Endothelial cell of umbilical vein (primary cell): ENCODE data around the gene C11orf68.

Source experiments
- CTCF ChIP-seq, 2 donors: IDR thresholded peaks; 1 replicate in 1 of 2; 2 replicates in 1 of 2; pipeline ENCODE4 v1.5.1; 2011; ENCODE audit warnings: low read length in 2 of 2, mild to moderate bottlenecking in 2 of 2, moderate library complexity in 2 of 2, control low read depth in 1 of 2, inconsistent platforms in 1 of 2, low read depth in 1 of 2; ENCODE audit not compliant: insufficient read depth in 1 of 2; ENCODE audit errors: extremely low read depth in 1 of 2
- EZH2 ChIP-seq: IDR thresholded peaks from 2 replicates; pipeline ENCODE4 v1.6.1; 2012; ENCODE audit warnings: borderline replicate concordance, low read depth, mild to moderate bottlenecking, moderate library complexity, low read length, inconsistent platforms; ENCODE audit not compliant: severe bottlenecking
- FOS ChIP-seq: IDR thresholded peaks from 2 replicates; pipeline ENCODE4 v1.6.1; 2011; ENCODE audit warnings: mild to moderate bottlenecking, low read length, moderate library complexity, borderline replicate concordance; ENCODE audit not compliant: insufficient read depth
- GATA2 ChIP-seq: IDR thresholded peaks from 2 replicates; pipeline ENCODE4 v1.7.0; 2011; ENCODE audit warnings: low read depth, mild to moderate bottlenecking, moderate library complexity, mixed read lengths, low read length; ENCODE audit not compliant: insufficient read length, insufficient read depth
- JUN ChIP-seq: IDR thresholded peaks from 2 replicates; pipeline ENCODE4 v1.6.1; 2011; ENCODE audit warnings: borderline replicate concordance, low read depth; ENCODE audit not compliant: insufficient read length, insufficient read depth
- MAX ChIP-seq: IDR thresholded peaks from 2 replicates; pipeline ENCODE4 v1.6.1; 2011; ENCODE audit not compliant: insufficient read depth, insufficient read length
- MYC ChIP-seq: IDR thresholded peaks from one replicate; pipeline ENCODE4 v1.6.1; 2011; ENCODE audit warnings: mild to moderate bottlenecking, low read depth, low read length
- POLR2A ChIP-seq: IDR thresholded peaks from 2 replicates; pipeline ENCODE4 v1.6.1; 2012; ENCODE audit warnings: low read depth, mild to moderate bottlenecking, control low read depth, low read length
- POLR2AphosphoS5 ChIP-seq: IDR thresholded peaks from 2 replicates; pipeline ENCODE4 v1.6.1; 2012; ENCODE audit warnings: low read depth, mild to moderate bottlenecking, control low read depth, low read length, moderate library complexity; ENCODE audit not compliant: insufficient read depth

- TF ChIP-seq CTCF (IDR thresholded peaks at IDR 0.05; ENCODE audit: extremely low read depth in 1 of 2, insufficient read depth in 1 of 2, low read depth in 1 of 2, low read length in 2 of 2) (no peak), EZH2 (no peak), POLR2AphosphoS5 (no peak), MAX (no peak), POLR2A (no peak), JUN (no peak), MYC (no peak), FOS (no peak), GATA2 (no peak)
These were observed 46.0 kb upstream of the C11orf68 start for GRCh38 chr11:65964906-65965305.
